HuH-7 (cell line): Measurements from ENCODE around the gene POLD2.

Experiments
- DNase-seq: peaks from one replicate; pipeline ENCODE4 v3.0.0; 2011; ENCODE audit warnings: low spot score

The POLD2 gene

DNA sequence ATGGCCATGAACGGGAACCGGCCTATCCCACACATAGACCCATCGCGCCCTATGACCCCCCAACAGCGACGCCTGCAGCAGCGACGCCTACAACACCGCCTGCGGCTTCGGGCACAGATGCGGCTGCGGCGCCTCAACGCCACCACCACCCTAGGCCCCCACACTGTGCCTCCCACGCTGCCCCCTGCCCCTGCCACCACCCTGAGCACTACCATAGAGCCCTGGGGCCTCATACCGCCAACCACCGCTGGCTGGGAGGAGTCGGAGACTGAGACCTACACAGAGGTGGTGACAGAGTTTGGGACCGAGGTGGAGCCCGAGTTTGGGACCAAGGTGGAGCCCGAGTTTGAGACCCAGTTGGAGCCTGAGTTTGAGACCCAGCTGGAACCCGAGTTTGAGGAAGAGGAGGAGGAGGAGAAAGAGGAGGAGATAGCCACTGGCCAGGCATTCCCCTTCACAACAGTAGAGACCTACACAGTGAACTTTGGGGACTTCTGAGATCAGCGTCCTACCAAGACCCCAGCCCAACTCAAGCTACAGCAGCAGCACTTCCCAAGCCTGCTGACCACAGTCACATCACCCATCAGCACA, 9.5 kb downstream of the POLD2 start:
- DNase-seq: no peak

DNA sequence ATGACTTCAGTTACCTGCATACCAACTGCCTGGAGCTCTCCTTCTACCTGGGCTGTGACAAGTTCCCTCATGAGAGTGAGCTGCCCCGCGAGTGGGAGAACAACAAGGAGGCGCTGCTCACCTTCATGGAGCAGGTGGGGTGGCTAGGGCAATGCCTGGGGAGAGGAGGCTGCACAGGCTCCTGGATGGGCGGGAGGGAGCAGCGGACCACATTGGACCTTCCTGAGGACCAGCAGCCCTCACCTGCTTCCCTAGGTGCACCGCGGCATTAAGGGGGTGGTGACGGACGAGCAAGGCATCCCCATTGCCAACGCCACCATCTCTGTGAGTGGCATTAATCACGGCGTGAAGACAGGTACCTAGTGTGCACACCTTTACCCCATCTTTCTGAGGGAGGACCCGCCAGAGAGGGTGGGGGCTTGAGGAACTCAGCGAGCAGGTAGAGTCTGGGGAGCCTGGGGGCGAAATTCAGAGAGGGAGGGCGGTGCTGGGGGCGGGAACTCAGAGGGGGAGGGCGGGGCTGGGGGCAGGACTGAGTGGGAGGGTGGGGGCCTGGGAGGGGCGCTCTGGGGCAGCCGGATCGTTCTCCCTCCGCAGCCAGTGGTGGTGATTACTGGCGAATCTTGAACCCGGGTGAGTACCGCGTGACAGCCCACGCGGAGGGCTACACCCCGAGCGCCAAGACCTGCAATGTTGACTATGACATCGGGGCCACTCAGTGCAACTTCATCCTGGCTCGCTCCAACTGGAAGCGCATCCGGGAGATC, 10.2 kb downstream of the POLD2 start:
- no peak for DNase-seq

DNA sequence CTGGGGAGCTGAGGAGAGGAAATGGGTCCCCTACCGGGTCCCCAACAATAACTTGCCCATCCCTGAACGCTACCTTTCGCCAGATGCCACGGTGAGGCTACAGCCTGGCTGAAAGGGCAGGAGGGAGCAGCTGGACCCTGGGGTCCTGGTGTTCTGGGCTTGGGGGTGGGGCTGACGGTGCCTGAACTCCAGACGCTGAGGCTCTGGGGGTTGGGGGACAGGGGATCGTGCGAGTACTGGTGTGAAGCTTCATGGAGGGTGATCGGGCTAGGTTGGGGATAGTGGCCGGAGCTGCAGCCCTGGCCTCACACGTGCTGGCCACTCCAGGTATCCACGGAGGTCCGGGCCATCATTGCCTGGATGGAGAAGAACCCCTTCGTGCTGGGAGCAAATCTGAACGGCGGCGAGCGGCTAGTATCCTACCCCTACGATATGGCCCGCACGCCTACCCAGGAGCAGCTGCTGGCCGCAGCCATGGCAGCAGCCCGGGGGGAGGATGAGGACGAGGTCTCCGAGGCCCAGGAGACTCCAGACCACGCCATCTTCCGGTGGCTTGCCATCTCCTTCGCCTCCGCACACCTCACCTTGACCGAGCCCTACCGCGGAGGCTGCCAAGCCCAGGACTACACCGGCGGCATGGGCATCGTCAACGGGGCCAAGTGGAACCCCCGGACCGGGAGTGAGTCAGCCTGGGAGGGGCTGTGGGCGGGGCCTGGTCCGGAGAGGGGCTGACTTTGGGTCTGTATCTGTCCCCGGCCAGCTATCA, 10.9 kb downstream of the POLD2 start:
- no peak for DNase-seq

DNA sequence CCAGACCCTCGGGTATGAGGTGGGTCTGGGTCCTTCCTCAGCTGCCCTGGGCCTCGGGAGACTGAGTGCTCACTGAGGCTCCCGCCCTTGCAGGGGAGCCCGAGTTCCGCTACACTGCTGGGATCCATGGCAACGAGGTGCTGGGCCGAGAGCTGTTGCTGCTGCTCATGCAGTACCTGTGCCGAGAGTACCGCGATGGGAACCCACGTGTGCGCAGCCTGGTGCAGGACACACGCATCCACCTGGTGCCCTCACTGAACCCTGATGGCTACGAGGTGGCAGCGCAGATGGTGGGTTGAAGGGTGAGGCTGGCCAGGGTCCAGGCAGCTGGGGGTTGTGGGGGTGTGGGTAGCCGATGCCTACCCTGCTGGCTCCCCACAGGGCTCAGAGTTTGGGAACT, 11.6 kb downstream of the POLD2 start:
- no peak for DNase-seq

DNA sequence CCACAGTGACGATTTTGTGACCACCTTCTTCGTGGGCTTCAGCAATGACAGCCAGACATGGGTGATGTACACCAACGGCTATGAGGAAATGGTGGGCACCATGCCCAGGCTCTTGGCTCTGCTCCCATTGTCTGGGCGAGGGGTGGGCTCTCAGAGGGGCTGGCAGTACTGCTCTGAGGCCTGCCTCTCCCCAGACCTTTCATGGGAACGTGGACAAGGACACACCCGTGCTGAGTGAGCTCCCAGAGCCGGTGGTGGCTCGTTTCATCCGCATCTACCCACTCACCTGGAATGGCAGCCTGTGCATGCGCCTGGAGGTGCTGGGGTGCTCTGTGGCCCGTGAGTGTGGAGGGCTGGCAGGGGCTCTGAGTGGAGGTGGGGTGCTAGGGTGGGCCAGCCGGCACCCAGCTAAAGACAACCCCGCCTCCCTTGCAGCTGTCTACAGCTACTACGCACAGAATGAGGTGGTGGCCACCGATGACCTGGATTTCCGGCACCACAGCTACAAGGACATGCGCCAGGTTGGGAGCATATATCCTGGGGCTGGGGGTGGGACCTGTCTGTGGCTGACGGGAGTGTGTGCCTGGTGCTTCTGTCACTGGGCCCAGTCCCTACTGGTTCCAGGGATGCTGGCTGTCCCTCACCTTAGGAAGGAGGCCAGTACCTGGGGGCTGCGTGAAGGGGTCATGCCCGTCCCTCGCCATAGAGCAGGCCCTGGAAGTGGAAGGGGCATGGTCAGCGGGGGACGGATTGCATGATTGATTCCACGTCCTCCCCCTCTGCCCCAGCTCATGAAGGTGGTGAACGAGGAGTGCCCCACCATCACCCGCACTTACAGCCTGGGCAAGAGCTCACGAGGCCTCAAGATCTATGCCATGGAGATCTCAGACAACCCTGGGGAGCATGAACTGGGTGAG, 12.4 kb downstream of the POLD2 start:
- DNase-seq: no peak

DNA sequence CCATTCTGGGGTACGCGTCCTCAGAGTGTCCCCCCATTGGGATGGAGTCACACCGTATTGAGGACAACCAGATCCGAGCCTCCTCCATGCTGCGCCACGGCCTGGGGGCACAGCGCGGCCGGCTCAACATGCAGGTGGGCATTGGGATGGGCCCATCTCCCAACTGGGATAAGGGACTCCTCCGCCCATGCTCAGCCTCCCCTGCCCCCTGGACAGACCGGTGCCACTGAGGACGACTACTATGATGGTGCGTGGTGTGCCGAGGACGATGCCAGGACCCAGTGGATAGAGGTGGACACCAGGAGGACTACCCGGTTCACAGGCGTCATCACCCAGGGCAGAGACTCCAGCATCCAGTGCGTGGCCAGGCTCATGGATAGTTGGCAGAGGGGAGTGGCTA, 13.4 kb downstream of the POLD2 start:
- no peak for DNase-seq

DNA sequence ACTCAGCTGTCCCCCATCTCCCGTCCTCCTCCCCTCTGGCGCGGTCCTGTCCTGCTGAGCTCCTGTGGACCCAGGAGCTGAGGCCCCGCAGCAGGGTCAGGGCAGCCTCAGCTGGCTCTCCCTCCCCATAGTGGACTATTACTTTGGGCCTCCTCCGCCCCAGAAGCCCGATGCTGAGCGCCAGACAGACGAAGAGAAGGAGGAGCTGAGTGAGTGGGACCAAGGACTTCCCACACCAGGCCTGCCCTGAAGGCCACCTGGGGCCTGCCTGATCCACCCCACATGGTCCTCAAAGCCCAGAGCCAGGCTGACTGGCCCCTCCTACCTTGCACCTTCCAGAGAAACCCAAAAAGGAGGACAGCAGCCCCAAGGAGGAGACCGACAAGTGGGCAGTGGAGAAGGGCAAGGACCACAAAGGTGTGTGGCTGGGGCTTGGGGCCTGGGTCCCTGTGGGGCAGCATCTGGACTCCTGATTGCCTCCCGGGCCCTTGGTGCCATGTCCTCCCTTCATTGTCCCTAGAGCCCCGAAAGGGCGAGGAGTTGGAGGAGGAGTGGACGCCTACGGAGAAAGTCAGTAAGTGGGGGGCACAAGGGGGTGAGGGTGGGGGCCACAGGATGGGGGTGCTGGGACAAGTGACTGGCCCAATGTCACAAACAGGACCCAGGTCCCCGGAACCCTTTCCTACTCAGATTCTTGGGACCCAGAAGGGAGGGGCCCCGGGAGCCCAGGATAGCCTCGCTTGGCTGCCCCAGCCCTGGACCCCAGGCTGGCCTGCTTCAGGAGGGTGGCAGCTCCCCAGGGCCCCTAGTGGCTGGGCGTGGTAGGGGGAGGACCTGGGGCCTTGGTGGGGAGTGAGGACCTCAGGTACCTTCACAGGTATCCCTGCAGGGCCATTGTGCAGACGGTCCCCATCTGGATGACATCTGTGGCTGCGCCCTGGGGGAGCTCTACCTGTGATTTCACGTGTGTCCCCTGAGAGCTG, 14.3 kb downstream of the POLD2 start:
- no peak for DNase-seq

DNA sequence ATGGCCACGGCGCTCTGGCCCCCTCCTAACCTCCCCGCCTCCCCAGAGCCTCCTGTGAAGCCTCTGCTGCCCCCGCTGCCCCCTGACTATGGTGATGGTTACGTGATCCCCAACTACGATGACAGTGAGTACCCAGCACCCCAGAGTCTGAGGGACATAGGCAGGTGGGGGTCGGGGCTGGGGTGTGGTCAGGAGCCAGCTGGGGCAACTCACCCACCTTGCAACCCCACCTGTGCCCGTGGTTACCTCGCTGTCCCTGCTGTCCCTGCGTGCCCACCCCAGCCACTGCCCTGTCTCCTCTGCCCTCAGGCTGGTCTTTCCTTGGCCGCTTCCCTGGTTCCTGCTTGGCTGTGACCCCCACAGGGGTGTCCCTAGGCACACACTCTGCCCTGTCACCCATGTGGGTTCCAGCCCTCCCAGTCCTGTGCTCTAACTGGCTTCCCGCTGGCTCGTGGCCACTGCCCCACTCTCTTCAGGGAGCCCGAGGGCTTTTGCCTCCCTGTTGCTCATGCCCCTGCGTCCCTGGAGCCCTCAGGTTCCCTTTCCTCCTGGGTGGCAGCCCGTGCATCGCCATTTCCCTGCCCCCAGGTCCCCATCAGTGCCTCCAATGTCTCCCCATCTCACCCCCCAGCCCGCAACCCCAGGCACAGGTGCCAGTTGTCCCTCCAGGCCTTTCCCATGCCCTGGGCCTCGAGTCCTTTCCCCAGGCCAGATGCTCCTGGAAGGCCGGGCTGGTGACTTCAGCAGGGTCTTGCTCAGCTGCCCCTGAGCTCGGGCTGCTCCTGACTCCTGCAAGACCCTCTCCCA, 15.2 kb downstream of the POLD2 start:
- no peak for DNase-seq

DNA sequence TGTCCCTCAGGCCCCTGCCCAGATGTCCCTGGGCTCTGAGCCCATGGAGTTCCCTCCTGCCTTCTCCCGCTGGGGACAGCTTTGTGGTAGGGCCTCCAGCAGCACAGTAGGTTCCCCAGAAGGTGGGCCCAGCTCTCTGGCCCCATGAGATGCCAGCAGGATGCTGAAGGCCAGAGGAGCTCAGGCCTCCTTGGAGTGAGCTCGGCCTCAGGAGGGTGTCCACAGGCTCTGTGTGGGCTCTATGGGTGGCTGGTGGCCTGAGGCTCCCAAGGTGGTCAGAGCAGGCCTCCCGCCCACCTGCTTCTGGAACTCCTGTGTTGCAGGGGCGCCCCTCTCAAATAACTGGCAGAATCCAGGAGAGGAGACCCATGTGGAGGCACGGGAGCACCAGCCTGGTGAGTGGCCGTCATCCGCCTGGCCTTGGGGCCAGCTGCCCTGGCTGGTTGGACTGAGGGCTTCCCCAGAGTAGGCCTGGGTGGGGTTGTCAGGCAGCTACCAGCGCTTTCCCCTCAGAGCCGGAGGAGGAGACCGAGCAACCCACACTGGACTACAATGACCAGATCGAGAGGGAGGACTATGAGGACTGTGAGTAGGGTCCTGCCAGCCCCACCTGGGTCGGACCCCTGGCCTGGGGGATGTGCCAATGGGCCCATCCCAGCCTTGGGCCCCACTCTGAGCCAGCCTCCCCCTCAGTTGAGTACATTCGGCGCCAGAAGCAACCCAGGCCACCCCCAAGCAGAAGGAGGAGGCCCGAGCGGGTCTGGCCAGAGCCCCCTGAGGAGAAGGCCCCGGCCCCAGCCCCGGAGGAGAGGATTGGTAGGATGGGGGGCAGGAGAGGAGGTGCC, 16.0 kb downstream of the POLD2 start:
- DNase-seq: no peak

DNA sequence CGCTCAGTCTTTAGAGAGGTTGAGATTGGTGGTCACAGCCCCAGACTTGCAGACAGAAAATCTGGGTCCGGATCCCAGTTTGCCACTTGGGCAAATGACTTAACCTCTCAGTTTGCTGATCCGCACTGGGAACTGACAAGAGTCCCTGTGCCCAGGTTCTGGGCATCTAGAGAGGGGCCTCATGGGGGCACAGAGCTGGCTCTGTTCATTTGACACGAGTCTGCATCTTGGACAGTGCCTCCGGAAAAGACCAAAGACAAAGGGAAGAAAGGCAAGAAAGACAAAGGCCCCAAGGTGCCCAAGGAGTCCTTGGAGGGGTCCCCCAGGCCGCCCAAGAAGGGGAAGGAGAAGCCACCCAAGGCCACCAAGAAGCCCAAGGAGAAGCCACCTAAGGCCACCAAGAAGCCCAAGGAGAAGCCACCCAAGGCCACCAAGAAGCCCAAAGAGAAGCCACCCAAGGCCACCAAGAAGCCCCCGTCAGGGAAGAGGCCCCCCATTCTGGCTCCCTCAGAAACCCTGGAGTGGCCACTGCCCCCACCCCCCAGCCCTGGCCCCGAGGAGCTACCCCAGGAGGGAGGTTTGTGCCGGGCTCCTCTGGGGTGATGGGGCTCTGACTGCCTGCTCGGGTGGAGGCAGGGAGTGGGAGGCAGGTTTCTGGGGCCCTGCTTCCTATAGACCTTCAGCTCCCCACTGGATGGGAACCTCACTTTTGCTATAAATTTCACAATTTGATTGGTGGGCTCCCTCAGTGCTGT, 16.9 kb downstream of the POLD2 start:
- DNase-seq: no peak

DNA sequence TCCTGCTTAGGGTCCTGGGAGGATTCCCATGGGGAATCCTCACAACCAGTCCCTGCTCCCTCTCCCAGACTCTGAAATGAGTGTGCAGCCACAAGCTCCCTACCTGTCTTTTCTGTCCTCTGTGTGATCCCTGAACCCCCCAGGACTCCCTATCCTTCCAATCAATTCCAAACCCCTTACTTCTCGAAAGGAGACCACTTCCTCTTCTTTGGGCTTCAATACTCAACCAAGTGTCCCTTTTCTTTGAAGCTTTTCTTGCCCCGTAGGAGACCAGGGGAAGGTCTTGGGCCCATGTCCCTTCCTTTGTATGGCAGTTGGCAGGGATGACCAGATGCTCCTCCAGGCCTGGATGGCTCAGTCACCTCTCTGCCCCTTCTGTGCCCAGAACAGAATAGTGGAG, 17.5 kb downstream of the POLD2 start:
- DNase-seq: no peak

DNA sequence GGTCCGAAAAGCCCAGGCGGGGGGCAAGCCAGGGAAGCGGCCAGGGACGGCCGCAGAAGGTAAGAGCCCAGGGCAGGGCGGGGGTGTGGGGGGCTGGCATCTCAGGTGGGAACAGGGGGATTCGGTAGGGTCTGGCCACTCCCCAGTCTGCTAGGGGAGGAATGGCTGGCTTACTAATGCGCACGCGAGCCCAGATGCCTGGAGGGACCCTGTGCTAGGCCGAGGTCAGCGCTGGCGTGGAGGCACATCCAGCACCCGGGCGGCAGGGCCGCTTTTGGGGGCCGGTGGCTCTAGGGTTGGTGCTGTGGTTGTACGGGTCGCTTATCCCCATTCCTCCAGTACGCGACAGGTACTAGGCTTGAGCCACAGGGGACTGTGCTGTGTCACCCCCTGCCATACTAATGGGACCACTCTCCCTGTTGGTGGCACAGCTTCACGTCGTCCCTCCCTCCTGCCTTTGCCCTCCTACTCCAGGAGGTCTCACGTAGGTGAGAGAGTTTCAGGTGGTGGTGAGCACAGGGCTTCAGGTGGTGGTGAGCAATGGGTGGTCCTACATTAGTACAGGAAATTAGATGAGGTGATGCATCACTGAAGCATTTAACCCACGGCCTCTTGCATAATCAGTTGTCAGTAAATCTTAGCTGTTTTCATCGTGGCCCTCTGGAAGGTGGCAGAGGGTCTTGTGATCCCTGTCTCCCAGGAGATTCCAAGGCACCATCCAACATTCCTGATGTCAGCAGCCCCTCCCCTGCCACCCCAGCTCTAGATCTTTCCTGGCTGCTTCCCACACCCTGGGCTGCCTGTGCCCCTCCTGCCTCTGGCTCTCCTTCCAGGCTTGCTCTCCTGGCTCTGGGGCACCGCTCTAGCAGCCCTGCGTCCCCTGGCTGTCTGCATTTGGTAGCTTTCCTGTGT, 18.2 kb downstream of the POLD2 start:
- no peak for DNase-seq

DNA sequence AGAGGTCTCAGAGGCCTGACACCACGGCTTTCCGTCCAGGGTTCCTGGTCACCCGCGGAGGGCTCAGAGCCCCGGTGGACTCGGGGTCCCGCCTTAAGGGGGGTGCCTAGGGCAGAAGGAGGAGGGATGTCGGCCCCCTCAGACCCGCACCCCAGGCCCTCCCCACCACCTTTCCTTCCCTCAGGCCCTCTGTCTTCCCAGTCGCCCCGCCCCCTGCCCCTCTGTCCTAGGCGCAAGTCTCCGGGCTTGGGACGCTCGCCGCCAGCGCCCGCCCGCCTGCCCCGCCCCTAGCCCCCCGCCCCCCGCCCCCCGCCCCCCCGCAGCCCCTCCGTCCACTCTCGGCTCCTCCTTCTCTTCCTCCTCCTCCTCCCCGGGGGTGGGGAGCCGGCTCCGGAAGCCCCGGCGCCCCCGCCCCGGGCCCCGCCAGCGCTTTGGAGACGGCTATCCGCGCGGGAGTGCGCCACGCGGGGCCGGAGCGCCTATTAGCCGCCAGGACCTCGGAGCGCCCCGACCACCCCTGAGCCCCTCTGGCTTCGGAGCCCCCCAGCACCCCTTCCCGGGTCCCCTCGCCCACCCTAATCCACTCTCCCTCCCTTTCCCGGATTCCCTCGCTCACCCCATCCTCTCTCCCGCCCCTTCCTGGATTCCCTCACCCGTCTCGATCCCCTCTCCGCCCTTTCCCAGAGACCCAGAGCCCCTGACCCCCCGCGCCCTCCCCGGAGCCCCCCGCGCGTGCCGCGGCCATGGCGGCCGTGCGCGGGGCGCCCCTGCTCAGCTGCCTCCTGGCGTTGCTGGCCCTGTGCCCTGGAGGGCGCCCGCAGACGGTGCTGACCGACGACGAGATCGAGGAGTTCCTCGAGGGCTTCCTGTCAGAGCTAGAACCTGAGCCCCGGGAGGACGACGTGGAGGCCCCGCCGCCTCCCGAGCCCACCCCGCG, 19.2 kb downstream of the POLD2 start, which contains the start of gene AEBP1:
AEBP1 (plus strand) TSS at position 423 of the 937 bp plus-strand sequence; CDS start at position 744, 321 bp downstream.
- no peak for DNase-seq

DNA sequence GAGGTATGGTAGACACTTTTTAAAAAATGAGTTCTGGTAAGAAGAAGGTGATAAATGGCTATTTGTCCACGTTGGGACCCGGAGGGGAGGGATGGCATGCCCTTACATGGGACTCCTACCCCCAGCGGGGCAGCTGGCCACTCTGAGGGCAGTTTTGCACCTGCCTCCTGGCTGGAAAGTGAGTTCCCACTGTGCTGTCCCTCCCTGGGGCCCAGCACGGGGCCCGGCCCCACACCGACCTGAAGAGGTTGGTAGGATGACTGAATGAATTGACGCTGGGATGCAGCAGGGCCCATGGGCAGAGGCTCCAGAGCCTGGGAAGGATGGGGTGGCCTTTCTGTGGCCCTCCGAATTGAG, 19.8 kb downstream of the POLD2 start:
- DNase-seq: no peak

DNA sequence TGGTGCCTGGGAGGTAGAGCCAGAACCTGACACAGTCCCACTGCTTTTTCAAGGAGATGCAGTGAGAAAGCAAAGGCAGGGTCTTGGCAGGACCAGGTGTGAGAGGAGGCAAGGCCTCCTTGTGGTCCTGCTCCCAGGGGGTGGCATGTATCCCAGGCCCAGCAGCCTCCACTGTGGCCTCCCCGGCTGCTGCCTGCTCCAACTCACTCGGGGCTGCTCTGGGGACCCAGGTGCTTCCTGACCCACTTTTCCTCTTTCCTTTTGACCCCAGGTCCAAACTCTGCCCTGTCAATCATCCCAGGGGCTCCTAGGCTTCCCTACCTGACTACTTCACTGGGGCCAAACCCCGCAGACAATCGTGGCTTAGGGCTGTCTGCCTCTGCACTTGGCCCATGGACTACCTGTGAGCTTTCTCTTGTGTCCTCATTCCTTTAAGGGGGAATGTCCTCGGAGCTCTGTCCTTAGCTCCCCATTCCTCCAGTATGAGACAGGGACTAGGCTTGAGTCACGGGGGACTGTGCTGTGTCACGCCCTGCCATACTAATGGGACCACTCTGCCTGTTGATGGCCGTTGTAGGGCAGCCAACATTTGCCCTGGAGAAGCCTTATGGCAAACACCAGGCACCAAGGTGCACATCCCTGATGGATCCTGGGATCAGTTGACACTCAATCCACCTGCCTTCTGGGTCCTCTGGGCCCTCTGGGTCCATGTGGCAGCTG, 20.3 kb downstream of the POLD2 start:
- DNase-seq: no peak
